Right atrium auricular region (tissue), 2 donors: ENCODE data around the gene ESPNL. TPM values are rescaled to one million over a fixed set of nuclear protein-coding genes. Genes with fewer than 3 reads are reported as not detected.

Experiments used
- DNase-seq: peaks from one replicate; pipeline ENCODE4 v3.0.0-alpha.2; 2019; ENCODE audit warnings: low spot score
- H3K27ac ChIP-seq, 2 donors: fragments of 200-600 bp; sonication (generic); 1 replicate in 1 of 2; 2 replicates in 1 of 2; pipeline ENCODE4 v1.5.1; 2016 to 2019
- H3K27me3 ChIP-seq, 2 donors: fragments of 200-600 bp; sonication (generic); one replicate each; pipeline versions ENCODE4 v1.5.1 to v1.6.0; 2017 to 2019
- H3K36me3 ChIP-seq: fragments of 200-600 bp; sonication (generic); one replicate; pipeline ENCODE4 v1.5.1; 2016
- H3K4me1 ChIP-seq, 2 donors: fragments of 200-600 bp; sonication (generic); one replicate each; pipeline versions ENCODE4 v1.5.1 to v1.6.0; 2017 to 2019
- H3K4me3 ChIP-seq, 2 donors: fragments of 200-600 bp; sonication (generic); 1 replicate in 1 of 2; 2 replicates in 1 of 2; pipeline ENCODE4 v1.5.1; 2017 to 2019; ENCODE audit warnings: mild to moderate bottlenecking in 1 of 2, moderate library complexity in 1 of 2
- H3K9me3 ChIP-seq, 2 donors: fragments of 200-600 bp; sonication (generic); one replicate each; pipeline ENCODE4 v1.5.1; 2019
- total RNA-seq, 2 donors: library from RNA; depleted of rRNA; stranded (reverse); fragments of >200 nt; gene quantifications; one replicate each; pipeline ENCODE4 v1.1.0, GENCODE V29; 2016
- TF ChIP-seq, protein P1 (sequence below), 2 donors: fragments of 200-600 bp; sonication (generic); IDR thresholded peaks; one replicate each; pipeline ENCODE4 v1.5.1; 2019; ENCODE audit warnings: antibody characterized with exemption in 2 of 2

The ESPNL gene
- total RNA-seq, 2 donors from 2014 or later: 0.26 to 2.0 TPM

DNA sequence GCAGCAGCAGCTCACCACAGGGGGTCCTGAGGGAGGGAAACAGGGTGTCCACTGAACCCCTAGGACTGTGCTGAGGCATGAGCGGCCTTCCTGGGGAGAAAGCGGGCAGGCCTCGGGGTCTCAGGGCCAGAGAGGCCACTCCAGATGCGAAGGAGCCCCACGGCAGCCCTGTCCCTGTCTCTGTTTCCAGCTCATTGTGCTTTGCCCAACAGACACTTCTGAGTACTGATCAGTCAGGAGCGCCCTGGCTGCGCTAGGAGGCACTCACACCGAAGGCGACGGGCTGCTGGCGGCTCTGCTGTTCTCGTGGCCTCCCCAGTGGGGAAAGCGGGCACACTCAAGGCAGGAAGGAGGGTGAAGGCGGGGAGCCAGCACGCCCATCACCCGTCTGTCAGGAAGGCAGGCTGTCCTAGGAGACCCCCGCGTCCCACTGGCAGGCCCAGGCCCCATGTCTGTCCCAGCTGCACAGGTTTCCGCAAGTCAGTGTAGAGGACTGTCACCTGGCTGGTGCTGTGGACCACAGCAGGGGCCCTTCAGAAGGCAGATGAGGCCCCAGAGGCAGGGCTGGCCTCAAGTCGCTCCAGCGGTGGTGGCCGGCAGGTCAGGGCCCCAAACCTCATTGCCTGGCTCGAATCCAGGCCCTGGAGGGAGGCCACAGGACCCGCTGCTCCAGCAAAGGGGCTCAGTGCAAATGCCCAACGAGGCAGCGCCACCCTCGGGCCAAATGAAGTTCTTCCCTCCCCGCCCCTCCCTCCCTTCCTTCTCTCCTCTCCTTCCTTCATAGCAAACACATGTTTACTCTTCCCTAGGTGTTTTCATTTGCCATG is 6.8 kb downstream of the ESPNL start:
- Histone ChIP-seq H3K36me3 (no peaks in the 10 kb centered on the region), H3K27me3 (no peaks in the 10 kb centered on the region), H3K9me3 (peaks cover 0 to 2% of the 10 kb centered on the region in 2 donors), H3K4me3 (no peak overlapping the region), H3K4me1 (peaks cover 0 to 6% of the 10 kb centered on the region in 2 donors), H3K27ac (no peak overlapping the region)
- TF ChIP-seq, protein P1, sequence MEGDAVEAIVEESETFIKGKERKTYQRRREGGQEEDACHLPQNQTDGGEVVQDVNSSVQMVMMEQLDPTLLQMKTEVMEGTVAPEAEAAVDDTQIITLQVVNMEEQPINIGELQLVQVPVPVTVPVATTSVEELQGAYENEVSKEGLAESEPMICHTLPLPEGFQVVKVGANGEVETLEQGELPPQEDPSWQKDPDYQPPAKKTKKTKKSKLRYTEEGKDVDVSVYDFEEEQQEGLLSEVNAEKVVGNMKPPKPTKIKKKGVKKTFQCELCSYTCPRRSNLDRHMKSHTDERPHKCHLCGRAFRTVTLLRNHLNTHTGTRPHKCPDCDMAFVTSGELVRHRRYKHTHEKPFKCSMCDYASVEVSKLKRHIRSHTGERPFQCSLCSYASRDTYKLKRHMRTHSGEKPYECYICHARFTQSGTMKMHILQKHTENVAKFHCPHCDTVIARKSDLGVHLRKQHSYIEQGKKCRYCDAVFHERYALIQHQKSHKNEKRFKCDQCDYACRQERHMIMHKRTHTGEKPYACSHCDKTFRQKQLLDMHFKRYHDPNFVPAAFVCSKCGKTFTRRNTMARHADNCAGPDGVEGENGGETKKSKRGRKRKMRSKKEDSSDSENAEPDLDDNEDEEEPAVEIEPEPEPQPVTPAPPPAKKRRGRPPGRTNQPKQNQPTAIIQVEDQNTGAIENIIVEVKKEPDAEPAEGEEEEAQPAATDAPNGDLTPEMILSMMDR (IDR thresholded peaks at IDR 0.05): no peak
- no peak for DNase-seq

DNA sequence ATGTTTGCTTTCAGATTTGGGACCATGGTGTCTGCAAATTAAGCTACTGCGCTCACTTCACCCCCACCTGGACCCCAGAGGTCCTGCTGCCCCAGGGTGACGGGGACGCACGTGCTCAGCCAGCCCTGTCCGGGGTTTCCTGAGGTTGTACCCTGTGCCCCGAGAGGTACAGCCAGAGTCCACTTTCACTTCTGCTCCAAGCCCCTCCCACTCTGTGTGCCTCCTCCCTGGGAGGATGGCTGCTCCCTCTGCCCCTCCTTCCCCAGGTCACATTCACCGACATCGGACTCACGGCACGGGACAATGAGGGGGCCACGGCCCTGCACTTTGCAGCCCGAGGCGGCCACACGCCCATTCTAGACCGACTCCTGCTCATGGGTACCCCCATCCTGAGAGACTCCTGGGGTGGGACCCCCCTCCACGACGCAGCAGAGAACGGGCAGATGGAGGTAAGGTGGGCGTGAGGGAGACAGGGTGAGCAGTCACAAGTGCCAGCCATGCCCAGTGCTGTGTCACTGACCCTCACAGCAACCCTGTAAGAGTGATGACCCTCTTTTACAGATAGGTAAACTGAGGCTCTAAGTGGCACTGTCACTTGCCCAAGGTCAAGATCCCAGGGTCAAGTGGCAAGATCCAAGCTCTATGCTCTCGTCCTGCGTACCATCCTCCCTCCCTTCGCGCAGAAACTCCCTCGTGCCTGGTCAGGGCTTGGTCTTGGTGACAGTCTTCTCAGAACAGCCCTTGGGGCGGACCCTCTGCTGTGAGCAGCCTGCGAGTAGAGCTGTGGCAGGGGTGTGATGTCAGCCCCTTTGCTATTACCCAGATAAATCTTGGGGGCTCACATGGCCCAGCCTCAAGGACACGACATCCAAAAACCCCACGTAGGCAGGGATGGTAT is 7.6 kb downstream of the ESPNL start:
- H3K9me3 ChIP-seq: peaks cover 0 to 10% of the 10 kb centered on the region in 2 donors
- H3K4me3 ChIP-seq: no peak overlapping the region
- H3K36me3 ChIP-seq: no peaks in the 10 kb centered on the region
- no peak overlapping the region for H3K27ac ChIP-seq
- H3K27me3 ChIP-seq: no peaks in the 10 kb centered on the region
- DNase-seq: no peak
- peaks cover 0 to 6% of the 10 kb centered on the region in 2 donors for H3K4me1 ChIP-seq
- TF ChIP-seq, protein P1 (IDR thresholded peaks at IDR 0.05): no peak

DNA sequence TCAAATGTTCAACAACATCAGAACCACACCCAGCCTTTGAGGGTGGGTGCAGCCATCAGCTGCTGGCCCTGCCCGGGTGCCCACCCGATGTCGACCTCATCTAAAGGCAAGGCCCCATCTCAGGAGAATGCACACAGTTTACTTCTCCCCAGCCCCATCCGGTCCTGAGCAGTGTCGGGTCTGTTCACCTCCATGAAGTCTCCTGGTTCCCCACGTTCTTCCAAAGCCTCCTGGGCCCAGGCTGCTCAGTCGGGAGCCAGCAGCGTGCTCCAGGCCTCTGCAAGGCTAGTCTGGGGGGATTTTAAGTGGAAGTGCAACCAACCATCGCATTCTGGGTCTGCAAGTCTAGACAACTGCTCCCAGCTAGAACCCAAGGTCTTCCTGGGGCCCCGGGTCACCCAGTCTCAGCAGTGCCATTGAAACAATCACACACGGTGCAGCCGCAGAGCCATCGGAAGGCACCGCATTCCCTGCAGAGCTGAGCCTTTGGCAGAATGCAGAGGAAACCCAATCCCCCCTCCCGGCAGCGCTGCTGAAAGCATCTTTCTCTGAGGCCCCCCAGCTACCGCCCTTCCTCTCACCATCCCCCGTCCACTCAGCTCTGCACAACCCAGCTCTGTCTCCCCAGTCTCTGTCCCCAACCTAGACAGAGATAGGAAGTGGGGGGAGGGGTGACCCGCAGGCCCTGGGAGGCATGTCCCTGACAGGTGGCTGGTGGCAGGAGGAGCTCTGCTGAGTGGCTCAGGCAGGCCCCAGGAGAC is 8.5 kb downstream of the ESPNL start:
- no peaks in the 10 kb centered on the region for H3K27me3 ChIP-seq
- no peak for DNase-seq
- no peaks in the 10 kb centered on the region for H3K36me3 ChIP-seq
- H3K4me3 ChIP-seq: no peak overlapping the region
- peaks cover 0 to 6% of the 10 kb centered on the region in 2 donors for H3K4me1 ChIP-seq
- TF ChIP-seq, protein P1 (IDR thresholded peaks at IDR 0.05): no peak
- no peak overlapping the region for H3K27ac ChIP-seq
- H3K9me3 ChIP-seq: peaks cover 0 to 14% of the 10 kb centered on the region in 2 donors

DNA sequence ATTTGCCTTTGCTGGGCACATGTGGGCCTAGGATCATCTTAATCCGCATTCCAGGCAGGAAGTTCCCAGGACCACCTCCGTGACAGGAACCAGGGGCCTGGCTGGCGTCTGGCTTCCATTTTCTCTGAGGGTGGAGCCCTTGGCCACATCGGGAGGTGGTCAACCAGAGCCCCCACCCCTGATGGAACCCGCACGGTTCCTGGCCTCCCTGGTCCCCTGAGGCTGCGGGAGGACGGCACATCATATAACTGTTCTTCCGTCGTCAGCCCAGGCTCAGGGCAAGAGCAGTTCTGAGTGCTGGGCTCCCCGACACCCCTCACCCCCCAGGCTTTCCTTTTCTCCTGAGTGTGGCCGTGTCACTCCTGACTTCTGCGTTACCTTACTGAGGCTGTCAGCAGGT is 13.5 kb downstream of the ESPNL start:
- no peaks in the 10 kb centered on the region for H3K27me3 ChIP-seq
- TF ChIP-seq, protein P1 (IDR thresholded peaks at IDR 0.05): no peak
- H3K4me3 ChIP-seq: no peak overlapping the region
- H3K36me3 ChIP-seq: no peaks in the 10 kb centered on the region
- H3K4me1 ChIP-seq: peaks cover 0 to 4% of the 10 kb centered on the region in 2 donors
- no peak overlapping the region for H3K27ac ChIP-seq
- peaks cover 0 to 14% of the 10 kb centered on the region in 2 donors for H3K9me3 ChIP-seq
- DNase-seq: no peak

DNA sequence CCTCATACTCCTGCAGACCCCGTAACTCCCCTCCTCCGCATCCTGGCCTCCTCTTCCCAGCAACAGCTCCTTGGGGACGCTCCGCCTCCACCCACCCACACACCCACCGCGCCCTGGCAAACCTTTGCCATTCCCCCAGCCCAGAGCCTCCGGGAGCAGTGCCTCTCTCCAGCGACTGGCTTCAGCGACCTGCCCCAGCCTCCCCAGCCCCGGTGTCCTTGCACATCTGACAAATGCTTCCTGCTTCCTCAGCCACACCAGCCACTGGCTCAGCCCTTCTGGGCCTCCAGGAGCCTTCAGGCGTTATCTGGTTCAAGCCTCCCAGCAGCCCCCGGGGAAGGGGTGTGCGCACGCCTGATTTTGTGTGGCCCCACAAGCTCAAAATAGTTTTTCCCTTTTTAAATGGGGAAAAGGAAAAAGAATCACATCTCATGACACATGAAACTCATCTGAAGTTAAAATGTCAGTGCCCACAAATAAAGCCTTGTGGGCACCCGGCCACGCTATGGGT is 14.2 kb downstream of the ESPNL start:
- no peak overlapping the region for H3K27ac ChIP-seq
- no peak for DNase-seq
- H3K36me3 ChIP-seq: no peaks in the 10 kb centered on the region
- H3K27me3 ChIP-seq: no peaks in the 10 kb centered on the region
- TF ChIP-seq, protein P1 (IDR thresholded peaks at IDR 0.05): no peak
- H3K4me1 ChIP-seq: no peaks in the 10 kb centered on the region
- H3K9me3 ChIP-seq: peaks cover 0 to 14% of the 10 kb centered on the region in 2 donors
- no peak overlapping the region for H3K4me3 ChIP-seq
